ENCODE results near the gene MATK.

GRCh38 chr19:3740431-3740830, 45.8 kb downstream of the MATK start:
- no peak for TF ChIP-seq CTCF (IDR thresholded peaks at IDR 0.05)
- no peak for TF ChIP-seq POLR2A (IDR thresholded peaks at IDR 0.05)
